ENCODE results near the gene ARRB1.
"Not testable (repeated sequence)": the region's sequence is repeated elsewhere in the genome, so short reads cannot be mapped to it uniquely, and the experiment has no call there.

Gene ARRB1

DNA sequence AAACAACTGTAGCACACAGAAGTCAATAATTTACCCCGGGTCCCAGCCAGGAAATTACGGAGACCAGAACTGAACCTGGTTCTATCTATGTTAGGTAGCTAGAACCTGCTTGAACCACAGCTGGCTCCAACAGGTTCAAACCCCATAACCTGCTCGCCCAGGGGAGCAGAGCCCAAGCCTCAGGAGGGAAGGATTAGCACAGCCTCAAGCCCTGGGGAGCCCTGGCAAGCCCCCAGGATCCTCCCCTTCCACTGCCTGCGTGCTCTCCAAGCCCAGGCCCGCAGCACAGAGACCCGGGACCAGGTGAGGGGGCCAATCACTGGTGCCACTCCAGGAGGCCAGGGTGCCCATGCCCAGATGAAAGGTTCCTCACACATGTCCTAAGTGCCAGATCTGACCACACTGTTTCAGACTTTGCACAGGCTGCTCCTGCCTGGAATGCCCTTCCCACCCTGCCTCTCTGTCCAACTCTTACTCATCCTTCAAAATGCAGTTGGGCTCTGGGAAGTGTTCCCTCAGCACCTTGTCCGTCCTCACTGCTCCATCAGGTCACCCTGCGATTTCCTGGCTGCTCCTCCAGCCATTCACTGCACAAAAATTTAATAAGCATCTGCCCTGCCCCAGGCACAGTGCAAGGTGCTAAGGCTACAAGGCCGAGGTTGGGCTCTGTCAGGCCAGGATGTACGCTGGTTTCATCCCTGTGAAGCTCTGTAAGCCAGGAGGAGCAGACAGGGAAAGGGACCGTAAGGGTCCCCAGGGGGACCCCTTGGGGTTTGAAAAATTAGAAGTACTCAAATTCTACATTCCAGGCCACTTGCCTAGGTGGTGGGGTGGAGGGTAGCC lies 32.2 kb downstream of the ARRB1 start:
- DNase-seq, result no peak

DNA sequence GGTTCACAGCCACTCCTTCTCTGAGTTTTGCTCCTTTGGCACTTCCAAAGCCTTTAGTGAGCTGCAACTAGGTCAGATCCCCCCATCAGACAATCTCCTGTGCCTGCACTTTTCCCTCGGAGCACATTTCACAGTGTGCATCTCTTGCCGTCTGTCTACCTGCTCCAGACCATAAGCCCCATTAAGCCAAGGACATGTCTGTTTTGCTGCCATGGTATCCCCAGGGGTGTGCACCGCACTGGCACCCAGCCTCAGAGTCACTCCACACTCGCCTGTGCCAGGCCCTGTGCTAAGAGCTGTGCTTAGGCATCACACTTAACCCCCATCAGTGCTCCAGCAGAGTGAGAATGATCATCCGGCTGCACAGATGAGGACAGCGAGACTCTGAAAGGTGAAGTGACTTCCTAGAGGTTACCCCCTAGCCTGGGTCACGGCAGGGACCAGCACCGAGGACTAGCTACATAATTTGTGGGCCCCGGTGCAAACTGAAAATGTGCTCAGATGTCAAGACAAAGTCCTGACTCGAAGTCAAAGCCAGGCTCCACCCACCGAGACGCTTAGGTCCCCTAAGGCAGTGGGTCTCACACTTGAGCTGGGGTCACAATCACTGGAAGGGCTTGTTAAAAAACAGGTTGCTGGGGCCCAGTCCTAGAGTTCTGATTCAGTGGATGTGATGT lies 33.9 kb downstream of the ARRB1 start:
- DNase-seq, result no peak

DNA sequence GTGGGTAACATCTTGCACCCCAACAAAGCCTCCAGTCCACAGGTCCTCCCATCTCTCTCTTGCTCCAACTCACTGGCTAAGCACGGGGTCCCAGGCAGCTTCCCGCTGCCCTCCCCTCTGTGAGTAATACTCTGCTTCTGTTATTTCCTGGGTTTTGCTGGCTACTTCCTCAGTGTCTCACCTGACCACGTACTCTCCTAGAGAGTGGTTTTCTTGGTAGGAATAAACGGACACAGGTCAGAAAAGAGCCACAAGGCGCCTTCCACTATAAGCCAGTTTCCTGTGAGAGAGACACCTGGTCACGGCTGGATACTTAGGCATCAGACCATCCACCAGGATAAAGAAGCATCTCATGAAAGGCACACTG lies 36.0 kb downstream of the ARRB1 start:
- DNase-seq, result no peak

DNA sequence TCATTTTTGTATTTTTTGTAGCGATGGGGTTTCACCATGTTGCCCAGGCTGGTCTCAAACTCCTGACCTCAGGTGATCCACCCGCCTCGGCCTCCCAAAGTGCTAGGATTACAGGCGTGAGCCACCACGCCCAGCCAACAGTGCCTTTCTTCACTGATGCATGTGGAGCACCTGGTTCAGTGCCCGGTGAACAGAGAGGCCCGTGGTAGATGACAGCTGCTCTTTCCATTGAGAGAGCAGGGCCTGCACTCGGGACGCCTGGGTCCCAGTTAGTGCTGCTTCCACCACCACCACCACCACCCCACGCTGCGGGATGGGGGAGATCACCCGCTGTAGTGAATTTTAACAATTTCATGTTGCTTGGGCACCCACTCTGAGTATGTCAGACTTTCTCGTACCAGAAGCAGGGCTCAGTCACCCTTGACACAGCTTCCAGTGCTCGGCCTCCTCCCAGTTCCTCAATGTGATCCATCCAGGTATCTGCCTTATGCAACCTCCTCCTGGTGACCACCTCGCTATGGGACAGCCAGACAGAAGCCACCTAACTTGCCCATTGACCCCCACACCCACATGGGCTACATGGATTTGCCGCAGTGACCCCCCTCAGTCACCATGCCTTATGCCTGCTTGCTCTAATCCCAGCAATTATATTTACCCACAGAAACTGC lies 36.6 kb downstream of the ARRB1 start:
- no peak for DNase-seq

DNA sequence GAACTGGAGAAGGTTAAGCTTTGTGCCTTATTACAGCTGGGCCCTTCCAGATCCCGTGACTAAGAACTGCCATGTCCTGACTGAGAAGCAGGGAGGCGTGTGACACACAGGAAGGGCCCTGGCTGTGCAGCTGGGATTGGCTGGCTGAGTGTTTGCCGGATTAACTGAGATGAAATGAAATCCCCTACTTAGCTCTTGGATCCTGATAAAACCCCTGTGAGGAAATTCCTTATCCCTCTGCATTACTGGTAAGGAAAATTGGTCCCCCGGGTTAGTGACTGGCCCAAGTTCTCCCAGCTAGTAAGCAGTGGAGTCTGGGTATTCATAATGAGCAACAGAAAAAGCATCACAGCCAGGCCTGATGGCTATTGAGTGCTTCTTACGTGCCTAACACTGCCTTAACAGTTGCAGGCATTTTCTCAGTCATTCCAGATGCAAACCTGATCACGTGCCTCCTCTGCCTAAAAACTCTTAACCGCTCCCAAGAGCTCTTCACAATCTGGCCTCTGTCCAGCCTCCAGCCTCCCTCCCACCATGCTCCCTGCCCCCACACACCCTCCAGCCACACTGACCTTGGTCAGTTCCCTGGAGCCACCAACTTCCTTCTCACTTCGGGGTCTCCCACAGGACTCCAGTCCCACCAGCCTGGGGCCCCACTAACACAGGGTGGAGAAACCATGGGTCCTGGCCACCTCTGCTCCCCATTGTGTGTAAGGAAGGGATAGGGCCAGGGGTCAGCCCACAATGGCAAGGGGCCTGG lies 37.8 kb downstream of the ARRB1 start:
- no peak for DNase-seq

DNA sequence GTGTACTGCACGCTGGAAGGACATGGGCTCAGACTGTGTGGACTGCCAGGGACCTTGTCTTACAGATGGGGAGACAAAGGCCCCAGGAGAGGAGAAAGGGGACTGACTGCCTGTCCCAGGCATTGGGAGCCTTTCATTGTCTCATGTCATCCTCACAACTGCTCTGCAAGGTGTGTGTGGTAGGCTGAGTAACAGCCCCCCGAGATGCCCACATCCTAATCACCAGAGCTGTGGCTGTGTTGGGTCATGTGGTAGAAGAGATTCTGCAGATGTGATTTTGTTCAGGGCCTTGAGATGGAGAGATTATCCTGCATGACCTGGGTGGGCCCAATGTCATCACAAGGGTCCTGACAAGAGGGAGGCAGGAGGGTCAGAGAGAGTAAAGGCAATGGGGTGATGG lies 39.1 kb downstream of the ARRB1 start:
- DNase-seq, result no peak

DNA sequence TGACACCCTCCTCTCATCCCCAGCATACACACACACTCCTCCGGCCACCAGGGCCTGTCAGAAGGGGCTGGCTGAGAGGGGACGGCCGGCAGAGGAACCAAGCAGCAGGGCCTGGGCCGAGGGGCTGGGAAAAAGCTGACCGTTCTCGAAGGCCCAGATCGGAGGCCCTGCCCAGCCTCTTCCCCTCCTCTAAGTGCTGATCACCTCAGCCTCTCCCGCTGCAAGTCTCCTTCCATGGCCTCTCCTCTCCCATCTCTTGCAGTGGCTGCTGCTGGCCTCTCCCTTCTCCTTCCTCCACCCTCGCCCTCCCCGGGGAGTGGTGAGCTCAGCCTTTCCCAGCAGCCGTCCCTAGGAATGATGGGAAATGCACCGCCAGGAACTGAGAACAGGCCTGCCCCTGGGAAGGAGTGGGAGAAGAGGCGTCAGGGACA lies 39.6 kb downstream of the ARRB1 start:
- DNase-seq, result no peak

DNA sequence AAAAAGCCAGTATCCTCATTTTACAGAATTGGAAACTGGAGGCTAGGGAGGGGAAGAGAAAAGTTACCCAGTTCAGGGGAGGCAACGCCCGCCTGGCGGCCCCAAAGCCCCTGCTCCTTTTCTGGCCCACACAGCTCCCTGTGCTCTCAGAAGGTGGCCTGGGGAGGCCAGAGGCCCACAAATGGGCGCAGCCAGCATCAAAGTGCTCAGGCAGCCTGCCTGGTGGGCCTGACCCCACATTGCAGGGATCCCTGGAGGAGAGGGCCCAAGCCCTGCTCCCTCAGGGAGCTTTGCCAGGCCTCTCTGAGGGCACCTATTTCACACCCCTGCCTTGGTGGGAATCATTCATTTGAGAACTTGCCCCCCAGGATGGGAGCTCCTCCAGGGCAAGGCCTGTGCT lies 42.5 kb downstream of the ARRB1 start:
- DNase-seq, result no peak

DNA sequence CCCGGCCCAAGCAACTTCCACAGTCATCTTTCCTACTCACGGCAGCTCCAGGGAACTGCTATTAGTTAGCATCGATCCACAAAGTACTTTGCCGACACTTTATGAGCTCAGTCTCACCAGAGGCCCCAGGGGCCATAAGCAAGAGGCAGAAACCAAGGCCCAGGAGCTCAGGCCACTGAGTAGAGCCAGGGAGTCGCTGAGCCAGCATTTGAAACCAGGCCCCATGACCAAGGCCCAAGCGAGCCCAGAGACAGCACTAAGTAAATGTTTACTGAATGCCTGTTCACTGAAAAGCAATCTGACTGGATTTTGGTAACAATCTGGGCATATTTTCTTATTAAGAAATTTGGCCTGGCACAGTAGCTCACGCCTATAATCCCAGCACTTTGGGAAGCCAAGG lies 43.3 kb downstream of the ARRB1 start:
- no peak for DNase-seq

DNA sequence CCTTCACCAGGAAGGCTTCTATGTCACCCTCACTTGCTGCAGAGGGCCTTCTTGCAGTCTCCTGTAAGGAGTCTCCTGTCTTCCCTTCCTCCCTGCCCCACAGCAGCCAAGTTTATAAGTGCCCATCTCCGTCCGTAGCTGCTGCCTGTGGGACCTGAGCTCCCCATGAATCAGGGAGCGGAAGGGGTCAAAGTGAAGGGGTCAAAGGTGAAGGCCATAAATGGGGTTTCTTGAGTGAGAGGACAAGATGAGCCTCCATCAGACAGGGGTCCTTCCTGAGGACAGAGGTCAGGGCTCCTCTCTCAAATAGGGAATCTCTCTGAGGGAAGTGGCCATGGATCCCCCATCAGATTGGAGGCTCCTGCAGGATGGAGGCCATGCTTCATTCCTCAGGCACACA lies 44.4 kb downstream of the ARRB1 start:
- no peak for DNase-seq

DNA sequence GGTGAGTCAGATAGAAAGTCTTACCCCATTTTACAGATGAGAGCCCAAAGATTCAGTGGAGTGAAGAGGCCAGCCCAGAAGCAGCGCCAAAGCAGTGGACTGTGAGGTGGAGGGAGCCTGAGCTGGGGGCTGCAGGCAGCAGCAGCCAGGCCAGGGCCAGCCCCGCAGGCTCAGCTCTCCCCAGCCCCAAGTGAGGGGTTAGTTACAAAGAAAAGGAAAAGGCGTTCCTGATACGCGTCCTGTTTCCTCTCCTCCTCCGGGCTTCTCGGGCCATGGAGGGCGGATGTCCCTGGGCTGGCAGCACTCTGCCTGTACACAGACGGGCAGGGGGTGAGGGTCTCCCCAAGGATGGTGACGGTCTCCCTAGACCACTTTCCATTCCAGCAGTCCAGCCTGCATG lies 44.9 kb downstream of the ARRB1 start:
- DNase-seq, result no peak

DNA sequence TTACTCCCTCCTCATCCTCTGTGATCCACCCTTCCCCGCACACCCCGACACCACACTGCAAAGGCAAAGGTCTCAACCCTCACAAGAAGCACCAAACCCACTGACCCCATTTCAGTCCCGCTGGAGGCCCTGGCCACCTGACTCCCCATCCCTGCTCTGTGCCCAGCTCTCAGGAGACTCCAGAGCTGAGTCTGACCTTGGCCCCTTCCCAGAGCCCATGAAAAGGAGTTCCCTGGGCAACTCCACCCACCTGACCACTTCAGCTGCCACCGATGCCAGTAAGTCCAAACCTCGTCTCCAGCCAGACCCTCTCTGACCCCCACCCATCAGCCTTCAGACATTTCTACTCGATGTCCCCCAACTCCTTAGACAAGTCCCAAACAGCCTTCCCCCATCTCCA lies 45.5 kb downstream of the ARRB1 start:
- no peak for DNase-seq

DNA sequence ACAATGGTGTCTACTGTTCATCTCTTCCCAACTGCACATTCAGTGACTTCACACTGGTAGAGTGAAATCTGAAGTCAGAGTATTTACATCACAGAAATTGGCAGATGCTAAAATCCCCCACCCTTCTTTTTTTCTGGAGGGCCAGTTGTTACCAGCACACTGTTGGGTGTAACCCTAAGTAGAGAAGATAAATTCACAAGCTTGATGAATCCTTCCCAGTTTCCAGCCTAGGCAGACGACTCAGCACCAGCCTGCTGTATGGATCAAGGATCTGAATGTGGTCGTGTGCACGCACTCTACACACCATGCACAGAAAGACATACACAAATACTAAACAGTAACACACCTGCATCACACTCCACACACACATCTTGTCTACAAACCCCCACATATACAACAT lies 46.0 kb downstream of the ARRB1 start:
- DNase-seq, result no peak

DNA sequence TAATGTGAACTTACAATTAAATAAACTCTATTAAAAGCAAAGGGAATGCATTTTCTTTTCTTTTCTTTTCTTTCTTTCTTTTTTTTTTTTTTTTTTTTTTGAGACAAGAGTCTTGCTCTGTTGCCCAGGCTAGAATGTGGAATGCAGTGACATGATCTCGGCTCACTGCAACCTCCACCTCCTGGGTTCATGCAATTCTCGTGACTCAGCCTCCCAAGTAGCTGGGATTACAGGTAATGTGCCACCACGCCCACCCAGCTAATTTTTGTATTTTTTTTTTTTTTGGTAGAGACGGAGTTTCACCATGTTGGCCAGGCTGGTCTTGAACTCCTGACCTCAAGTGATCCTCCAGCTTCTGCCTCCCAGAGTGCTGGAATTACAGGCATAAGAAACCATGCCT lies 46.5 kb downstream of the ARRB1 start:
- not testable (repeated sequence) for DNase-seq

DNA sequence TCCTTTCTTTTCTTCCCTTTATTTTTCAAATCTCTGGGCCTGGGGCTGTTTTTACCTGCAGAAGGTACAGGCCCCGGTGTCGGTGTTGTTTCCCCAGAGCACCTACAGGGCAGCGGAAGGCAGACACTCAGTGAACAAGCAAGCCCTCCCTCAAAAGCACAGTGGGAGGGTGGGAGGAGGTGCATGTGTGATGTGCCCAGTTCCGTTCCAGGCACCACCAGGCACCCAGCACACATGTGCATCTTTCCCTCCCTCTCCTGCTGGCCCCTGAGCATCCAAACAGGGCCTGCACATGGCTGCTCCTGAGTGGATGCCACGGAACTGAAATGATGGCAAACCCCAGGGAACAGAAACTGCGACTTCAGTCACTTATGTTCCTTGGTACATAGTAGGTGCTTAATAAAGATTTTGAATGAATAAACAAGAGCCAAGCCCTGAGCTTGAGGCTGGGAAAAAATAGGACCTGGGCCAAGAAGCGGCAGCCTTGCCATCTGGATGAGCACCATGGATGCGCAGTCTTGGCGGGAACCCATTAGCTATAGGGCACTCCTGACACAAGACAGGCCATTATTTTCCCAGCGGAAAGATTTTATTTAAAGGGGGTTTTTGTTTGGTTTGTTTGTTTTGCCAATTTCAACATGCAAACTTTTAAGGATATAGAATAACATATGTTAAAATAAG lies 47.8 kb downstream of the ARRB1 start:
- DNase-seq, result no peak

DNA sequence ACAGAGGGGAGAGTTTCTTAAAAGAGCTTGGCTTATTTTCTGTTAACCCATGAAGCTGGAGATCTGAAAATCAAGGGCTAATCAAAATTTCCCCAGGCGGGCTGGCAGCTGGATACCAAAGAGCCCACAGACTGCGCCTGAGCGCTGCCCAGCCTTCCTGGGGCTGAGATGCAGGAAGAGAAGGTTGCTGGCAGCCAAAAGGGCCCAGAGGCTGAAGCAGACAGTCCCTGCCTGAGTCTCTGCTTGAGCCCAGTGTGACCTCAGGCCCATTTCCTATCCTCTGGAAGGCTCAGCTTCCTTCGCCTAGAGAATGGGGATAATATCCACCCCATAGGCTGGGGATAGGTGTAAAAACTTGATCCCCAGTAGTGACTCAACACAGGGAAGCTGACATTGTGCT lies 49.1 kb downstream of the ARRB1 start:
- DNase-seq, result no peak

DNA sequence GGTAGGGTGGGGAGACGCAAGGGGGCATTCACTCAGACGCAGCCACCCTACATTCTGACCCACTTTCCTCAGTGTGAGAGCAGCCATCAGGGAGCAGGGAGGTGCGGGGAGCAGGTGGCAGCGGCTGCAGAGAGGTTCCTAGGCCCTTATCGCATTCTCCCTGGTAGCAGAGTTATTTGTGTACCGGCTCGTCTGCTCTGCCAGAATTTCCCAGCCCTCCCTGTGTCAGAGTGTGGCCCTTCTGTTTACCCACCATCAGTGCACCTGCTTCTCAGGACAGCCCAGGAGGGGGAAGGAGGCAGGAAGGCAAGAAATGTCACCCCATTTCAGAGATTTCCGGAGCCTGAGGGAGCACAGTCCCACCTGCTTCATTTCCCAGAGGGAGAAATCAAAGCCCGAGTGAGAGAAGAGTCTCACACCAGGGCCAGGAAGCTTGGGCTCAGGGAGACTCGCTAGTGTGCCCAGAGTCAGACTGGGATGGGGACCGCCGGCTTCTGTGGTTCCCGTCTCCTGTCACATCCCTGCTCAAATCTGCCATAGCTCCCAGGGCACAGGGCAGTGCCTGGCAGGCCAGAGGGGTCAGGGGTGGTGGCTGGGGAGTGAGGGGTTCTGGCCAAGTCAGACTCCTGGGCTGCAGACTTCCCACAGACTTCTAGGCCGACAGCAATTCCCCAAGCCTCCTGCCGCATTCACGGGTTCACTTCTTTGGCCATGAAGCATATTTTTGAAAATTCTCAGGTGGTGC lies 49.7 kb downstream of the ARRB1 start:
- no peak for DNase-seq

DNA sequence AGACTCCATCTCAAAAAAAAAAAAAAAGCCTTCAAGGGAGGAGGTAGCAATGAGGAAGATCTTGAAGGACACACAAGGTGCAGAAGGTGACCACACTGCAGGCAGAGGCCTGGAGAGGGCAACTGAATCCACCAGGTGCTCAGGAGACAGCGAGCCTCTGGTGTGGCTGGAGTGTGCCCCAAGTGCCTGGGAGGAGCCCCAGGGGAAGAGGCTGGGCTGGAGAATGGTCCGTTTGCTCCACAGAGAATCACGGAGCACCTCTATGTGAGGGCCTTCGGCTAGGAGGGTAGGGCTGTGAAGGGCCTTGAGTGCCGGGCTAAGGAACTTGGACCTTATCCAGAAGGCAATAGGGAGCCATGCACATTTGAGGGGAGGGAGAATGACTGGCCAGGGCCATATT lies 50.3 kb downstream of the ARRB1 start:
- DNase-seq, result no peak

DNA sequence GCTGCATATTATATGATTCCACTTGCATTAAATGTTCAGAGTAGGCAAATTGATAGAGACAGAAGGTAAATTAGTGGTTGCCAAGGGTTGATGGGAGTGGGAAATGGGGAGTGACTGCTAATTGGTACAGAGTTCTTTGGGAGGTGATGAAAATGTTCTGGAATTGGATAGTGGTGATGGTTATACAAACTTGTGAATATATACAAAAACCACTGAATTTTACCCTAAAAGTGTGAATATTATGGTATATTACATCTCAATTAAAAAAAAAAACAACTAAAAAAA lies 52.5 kb downstream of the ARRB1 start:
- DNase-seq, result no peak

DNA sequence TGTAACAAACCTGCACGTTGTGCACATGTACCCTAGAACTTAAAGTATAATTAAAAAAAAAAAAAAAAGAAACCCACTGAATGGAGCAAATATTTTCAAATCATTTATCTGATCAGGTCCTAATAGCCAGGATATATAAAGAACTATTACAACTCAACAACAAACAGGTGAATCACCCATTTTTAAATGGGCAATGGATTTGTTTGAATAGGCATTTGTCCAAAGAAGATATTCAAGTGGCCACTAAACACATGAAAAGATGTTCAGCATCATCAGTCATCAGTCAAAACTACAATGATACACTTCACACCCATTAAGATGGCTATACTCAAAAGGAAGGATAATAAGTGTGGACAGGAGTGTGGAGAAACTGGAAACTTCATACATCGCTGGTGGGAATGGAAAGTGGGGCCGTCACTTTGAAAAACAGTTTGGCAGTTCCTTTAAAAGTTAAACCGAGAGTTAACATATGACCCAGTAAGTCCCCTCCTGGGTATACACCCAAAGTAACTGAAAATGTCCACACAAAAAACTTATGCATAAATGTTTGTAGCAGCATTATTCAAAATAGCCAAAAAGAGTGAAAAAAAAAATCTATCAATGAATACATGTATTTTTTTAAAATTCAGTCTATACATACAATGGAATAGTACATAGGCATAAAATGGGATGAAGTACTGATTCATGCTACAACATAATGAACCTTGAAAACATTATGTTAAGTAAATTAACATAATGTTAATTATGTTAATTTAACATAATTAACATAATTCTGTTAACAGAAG lies 53.1 kb downstream of the ARRB1 start:
- DNase-seq, result no peak

DNA sequence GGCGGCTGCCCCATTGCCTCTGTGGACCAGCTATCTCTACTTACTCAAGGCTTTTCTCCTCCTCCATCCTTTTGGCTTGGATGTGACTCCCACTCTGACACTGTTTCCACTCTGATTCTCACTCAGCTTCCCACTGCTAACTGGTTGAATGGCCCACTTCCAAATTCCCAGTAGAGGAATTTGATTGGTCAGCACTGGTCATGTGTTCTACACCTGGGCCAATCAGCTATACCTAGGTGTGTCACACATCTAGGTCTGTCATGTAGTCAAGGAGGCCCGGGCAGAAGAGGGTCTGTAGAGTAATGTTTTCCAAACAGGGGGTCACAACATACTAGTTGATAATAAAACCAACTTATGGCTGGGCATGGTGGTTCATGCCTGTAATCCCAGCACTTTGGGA lies 57.6 kb downstream of the ARRB1 start:
- no peak for DNase-seq

Data from activated CD4-positive, alpha-beta T cell treated with anti-CD3 and anti-CD28 coated beads for 48 hours (primary cell).